SK-N-MC (cell line): ENCODE data around the gene FBXO21.

Experiments
- EZH2 ChIP-seq: fragments of 200-600 bp; sonication (generic); IDR thresholded peaks from one replicate; pipeline ENCODE4 v1.6.1; 2017; ENCODE audit warnings: antibody characterized with exemption
- POLR2AphosphoS5 ChIP-seq: IDR thresholded peaks from 2 replicates; pipeline ENCODE4 v1.6.1; 2012; ENCODE audit warnings: mild to moderate bottlenecking, low read depth, low read length, borderline replicate concordance

DNA sequence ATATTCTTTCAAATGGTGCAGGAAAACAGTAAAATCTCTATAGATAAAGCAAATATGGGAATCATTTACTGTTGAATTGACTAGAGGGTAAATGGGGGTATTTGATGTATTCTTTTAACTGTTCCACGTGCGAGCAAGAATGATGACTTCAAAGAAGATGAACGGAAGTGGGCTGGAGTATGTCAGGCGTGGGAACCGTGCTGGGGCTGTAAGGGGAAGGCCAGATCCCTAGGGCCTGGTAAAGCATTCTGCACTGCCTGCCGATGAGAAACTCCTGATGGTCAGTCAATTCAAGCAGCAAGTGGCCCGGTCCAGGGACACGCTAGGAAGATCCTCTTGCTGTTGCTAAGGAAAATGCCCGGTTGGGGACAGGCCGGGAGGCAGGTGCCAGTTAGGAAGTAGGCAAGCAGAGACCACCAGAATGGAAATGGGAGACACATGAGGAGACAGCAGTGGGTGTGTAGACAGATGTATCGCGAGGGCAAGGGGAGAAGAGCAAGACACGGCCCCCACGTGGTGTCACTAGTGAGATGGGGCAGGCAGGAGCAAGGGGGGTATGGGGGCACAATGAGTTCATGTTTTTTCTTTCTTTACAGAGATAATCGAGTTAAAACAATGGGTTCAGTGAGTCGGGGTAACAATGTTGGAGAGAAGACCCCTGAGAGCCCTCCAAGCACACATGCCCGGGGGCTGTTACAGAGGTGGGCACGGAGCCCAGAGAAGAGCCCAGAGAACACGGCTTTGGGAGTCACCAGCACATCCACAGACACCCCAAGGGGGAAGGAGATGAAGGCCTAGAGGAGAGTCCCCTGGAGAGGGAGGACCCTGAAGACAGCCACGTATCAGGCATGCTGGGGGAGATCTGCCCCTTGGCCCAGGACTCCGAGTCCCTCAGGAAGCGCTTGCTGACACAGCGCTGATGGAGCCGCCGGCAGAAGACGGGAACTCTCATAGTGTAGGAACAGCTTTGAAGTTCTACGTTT lies 37.2 kb downstream of the FBXO21 start:
- no peak for TF ChIP-seq EZH2
- TF ChIP-seq POLR2AphosphoS5, result no peak
